ENCODE measurements around the gene R3HDM2.

R3HDM2 gene

GRCh38 chr12:57439762-57440266 is 9.0 kb upstream of the R3HDM2 start:
- no peak overlapping the region for H3K4me3 ChIP-seq (ENCODE audit: low read length)
- no peak for DNase-seq (ENCODE audit: low read depth)
- no peak for TF ChIP-seq CTCF (conservative IDR thresholded peaks at IDR 0.05; ENCODE audit: low read length)

DNA sequence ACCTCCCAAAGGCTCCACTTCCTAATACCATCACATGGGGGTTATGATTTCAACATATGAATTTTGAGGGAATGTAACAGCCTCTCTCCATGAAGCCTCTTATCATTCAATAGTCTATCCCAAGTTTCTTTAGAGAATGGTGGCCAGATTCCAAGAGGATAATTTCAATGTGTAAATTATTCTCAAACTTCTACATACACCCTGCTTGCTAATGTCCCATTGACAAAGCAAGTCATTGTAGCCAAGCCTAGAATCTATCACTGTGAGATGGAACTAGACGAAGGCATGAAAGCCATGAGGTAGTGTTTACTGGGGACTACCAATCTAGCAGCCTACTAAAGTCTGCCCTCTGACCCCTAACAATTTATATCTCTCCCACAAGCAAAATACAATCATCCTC is 7.6 kb upstream of the R3HDM2 start:
- no peak overlapping the region for H3K4me3 ChIP-seq (ENCODE audit: low read length)
- TF ChIP-seq CTCF (conservative IDR thresholded peaks at IDR 0.05; ENCODE audit: low read length): no peak
- no peak for DNase-seq (ENCODE audit: low read depth)

DNA sequence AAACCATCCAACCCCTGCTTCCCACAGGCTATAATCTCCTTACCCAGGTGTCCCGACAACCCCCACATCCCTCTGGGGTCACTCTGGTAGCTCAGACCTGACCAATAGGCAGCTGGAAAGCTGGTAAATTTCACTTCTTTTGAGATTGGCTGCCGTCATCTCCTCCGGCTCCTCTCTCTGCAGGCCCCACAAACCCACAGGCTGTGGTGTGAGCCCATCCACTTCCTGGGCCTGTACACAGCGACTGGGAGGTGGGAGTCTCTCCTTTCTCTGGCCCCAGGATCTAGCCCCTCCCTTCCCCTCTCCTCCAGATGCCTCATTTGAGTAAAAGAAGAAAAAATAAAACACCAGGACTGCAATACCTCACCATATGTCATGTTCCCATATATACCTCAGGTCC is 4.5 kb upstream of the R3HDM2 start:
- DNase-seq (ENCODE audit: low read depth): no peak
- no peak for TF ChIP-seq CTCF (conservative IDR thresholded peaks at IDR 0.05; ENCODE audit: low read length)
- H3K4me3 ChIP-seq (ENCODE audit: low read length): no peak overlapping the region

DNA sequence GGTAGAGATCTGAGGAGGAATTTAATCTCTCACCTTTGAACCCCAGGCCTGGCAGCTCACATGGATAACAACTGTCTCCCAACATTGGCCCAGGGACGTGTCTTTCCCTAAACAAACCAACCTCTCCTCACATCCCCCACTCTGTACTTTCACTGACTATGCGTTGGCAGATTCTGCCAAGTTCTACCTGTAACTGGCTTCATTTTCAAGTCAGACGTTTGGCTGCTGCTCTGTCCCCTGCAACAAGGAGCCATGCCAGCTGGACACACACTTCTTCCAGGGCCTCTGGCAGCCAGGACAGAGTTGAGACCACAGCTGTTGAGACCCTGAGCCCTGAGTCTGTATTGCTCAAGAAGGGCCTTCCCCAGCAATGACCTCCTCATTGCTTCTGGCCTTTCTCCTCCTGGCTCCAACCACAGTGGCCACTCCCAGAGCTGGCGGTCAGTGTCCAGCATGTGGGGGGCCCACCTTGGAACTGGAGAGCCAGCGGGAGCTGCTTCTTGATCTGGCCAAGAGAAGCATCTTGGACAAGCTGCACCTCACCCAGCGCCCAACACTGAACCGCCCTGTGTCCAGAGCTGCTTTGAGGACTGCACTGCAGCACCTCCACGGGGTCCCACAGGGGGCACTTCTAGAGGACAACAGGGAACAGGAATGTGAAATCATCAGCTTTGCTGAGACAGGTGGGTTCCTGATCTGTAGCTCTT is 3.8 kb upstream of the R3HDM2 start, which contains the start of gene INHBC:
Gene INHBC (plus strand): TSS at position 268 of the 707 bp plus-strand sequence. CDS start 103 bp downstream, at position 371.
- no peak for DNase-seq (ENCODE audit: low read depth)
- H3K4me3 ChIP-seq (ENCODE audit: low read length): no peak within 1 kb of the TSS
- TF ChIP-seq CTCF (conservative IDR thresholded peaks at IDR 0.05; ENCODE audit: low read length): no peak

GRCh38 chr12:57433370-57433769 is 2.5 kb upstream of the R3HDM2 start:
- DNase-seq (ENCODE audit: low read depth): no peak
- TF ChIP-seq CTCF (conservative IDR thresholded peaks at IDR 0.05; ENCODE audit: low read length): no peak
- no peak overlapping the region for H3K4me3 ChIP-seq (ENCODE audit: low read length)

GRCh38 chr12:57431654-57432188 is 878 bp upstream of the R3HDM2 start:
- no peak overlapping the region; the same call in 1 of the 2 replicates for H3K4me3 ChIP-seq (ENCODE audit: low read length)
- DNase-seq (ENCODE audit: low read depth): no peak
- TF ChIP-seq CTCF (conservative IDR thresholded peaks at IDR 0.05; ENCODE audit: low read length): no peak

Data from AG10803 (cell line).